Measurements from ENCODE around the gene BDKRB2. TPM values are rescaled to one million over a fixed set of nuclear protein-coding genes. Genes with fewer than 3 reads are reported as not detected.

The BDKRB2 gene
- total and polyA plus RNA-seq, 10 donors = 0.02 to 0.57 (median 0.13) TPM; not detected in 3

GRCh38 chr14:96277890-96278289 is 73.3 kb downstream of the BDKRB2 start:
- intact Hi-C loops (cut with DNase I; ENCODE audit: low total_unique reads) = loop anchor here (5.0 to 10.0 kb wide), 2 partner anchors 176 to 713 kb away; no protein-coding TSS in a partner anchor
- WGBS, 5 donors = 96 to 100% (median 98%) methylated on average over 1 of the region's 1 CpG
- H3K36me3 ChIP-seq = peaks cover 0 to 29% (median 6%) of the 10 kb centered on the region in 6 donors
- TF ChIP-seq POLR2AphosphoS5 (IDR thresholded peaks at IDR 0.05) = no peak
- TF ChIP-seq, protein P1, sequence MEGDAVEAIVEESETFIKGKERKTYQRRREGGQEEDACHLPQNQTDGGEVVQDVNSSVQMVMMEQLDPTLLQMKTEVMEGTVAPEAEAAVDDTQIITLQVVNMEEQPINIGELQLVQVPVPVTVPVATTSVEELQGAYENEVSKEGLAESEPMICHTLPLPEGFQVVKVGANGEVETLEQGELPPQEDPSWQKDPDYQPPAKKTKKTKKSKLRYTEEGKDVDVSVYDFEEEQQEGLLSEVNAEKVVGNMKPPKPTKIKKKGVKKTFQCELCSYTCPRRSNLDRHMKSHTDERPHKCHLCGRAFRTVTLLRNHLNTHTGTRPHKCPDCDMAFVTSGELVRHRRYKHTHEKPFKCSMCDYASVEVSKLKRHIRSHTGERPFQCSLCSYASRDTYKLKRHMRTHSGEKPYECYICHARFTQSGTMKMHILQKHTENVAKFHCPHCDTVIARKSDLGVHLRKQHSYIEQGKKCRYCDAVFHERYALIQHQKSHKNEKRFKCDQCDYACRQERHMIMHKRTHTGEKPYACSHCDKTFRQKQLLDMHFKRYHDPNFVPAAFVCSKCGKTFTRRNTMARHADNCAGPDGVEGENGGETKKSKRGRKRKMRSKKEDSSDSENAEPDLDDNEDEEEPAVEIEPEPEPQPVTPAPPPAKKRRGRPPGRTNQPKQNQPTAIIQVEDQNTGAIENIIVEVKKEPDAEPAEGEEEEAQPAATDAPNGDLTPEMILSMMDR (IDR thresholded peaks at IDR 0.05 in 8 of 11, conservative IDR thresholded peaks at IDR 0.05 in 3 of 11) = no peak
- TF ChIP-seq POLR2A (IDR thresholded peaks at IDR 0.05) = no peak
- peaks cover 0 to 18% (median 15%) of the 10 kb centered on the region in 8 donors for H3K9me3 ChIP-seq
- no peaks in the 10 kb centered on the region for H3K27me3 ChIP-seq (replicated peaks in 1 of 7)
- H3K4me3 ChIP-seq = no peak overlapping the region
- DNase-seq = no peak
- no peak overlapping the region for H3K27ac ChIP-seq
- peaks cover 0 to 12% (median 8%) of the 10 kb centered on the region in 6 donors for H3K4me1 ChIP-seq

DNA sequence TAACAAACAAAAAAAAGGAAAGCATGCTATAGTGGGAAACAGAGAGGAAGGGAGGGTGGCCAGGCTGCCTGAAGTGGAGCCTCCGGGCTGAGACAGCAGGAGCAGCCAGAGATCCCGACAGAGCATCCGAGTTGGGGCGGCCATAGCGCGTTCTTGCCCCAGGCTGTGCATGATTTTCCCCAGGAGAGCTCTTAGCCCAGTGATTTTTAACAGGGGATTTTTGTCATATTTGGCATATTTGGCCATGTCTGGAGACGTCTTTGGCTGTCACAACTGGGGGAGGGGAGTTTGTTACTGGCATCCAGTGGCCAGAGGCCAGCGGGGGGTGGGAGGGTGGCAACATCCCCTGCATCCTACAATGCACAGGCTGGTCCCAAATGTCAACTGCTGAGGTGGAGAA is 74.9 kb downstream of the BDKRB2 start:
- Histone ChIP-seq H3K9me3 (peaks cover 0 to 18% (median 15%) of the 10 kb centered on the region in 8 donors), H3K36me3 (peaks cover 0 to 46% (median 18%) of the 10 kb centered on the region in 6 donors), H3K4me3 (no peak overlapping the region), H3K27me3 (replicated peaks in 1 of 7) (no peaks in the 10 kb centered on the region), H3K27ac (no peak overlapping the region), H3K4me1 (peaks cover 0 to 12% (median 8%) of the 10 kb centered on the region in 6 donors)
- no peak for TF ChIP-seq POLR2AphosphoS5 (IDR thresholded peaks at IDR 0.05)
- TF ChIP-seq, protein P1 (IDR thresholded peaks at IDR 0.05 in 8 of 11, conservative IDR thresholded peaks at IDR 0.05 in 3 of 11) = no peak
- 83 to 90% (median 88%) methylated on average over 8 of the region's 8 CpGs for WGBS, 5 donors
- intact Hi-C loops (cut with DNase I; ENCODE audit: low total_unique reads) = loop anchor here (5.0 to 10.0 kb wide), 2 partner anchors 177 to 715 kb away; no protein-coding TSS in a partner anchor
- DNase-seq = no peak

DNA sequence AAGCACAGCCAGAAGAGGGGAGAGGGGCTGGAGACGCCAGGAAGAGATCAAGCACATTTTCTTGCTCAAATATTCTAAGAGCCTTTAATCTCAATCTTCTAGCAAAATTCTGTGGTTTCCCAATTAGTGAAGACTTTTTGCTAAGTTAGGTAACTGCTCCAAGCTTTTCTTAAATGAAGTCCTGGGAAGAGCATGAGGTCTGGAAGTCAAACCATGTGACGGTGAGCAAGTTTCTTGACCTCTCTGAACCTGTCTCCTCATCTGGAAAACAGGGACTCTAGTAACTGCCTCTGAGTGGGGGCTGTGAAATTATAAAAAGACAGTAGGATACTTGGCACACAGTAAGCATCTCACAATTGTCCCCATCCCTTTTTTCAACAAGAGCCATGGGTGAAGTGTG is 75.5 kb downstream of the BDKRB2 start:
- peaks cover 0 to 51% (median 21%) of the 10 kb centered on the region in 6 donors for H3K36me3 ChIP-seq
- H3K27ac ChIP-seq = no peak overlapping the region
- no peaks in the 10 kb centered on the region for H3K27me3 ChIP-seq (replicated peaks in 1 of 7)
- WGBS, 5 donors = 90 to 96% (median 91%) methylated on average over 2 of the region's 2 CpGs
- peaks cover 0 to 18% (median 15%) of the 10 kb centered on the region in 8 donors for H3K9me3 ChIP-seq
- intact Hi-C loops (cut with DNase I; ENCODE audit: low total_unique reads) = no loop called here
- H3K4me3 ChIP-seq = no peak overlapping the region
- TF ChIP-seq POLR2AphosphoS5 (IDR thresholded peaks at IDR 0.05) = no peak
- no peak for TF ChIP-seq POLR2A (IDR thresholded peaks at IDR 0.05)
- TF ChIP-seq, protein P1 (IDR thresholded peaks at IDR 0.05 in 8 of 11, conservative IDR thresholded peaks at IDR 0.05 in 3 of 11) = no peak
- DNase-seq = no peak
- peaks cover 0 to 10% (median 8%) of the 10 kb centered on the region in 6 donors for H3K4me1 ChIP-seq

DNA sequence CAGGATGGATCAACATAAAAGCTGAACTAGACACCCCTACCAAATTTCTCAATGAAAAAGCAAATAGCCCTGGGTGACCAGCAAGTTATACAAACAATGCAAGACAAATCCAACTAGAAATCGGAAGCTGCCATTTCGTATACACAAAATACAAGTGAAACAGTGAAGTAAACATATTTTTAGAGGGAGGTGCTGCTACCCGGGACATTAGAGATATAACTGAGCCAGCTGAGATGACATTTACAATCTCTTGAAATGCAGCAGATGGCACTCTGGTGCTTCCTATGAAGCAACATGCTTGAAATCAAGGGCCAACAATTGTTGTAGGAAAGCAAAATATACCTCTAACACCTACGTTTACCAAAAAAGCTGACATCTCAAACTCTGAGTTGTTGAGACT is 76.8 kb downstream of the BDKRB2 start:
- Histone ChIP-seq H3K9me3 (peaks cover 0 to 18% (median 15%) of the 10 kb centered on the region in 8 donors), H3K27ac (no peak overlapping the region), H3K4me1 (no peaks in the 10 kb centered on the region), H3K36me3 (peaks cover 0 to 65% (median 30%) of the 10 kb centered on the region in 6 donors), H3K4me3 (no peak overlapping the region), H3K27me3 (replicated peaks in 1 of 7) (no peaks in the 10 kb centered on the region)
- WGBS, 5 donors = 78 to 85% (median 81%) methylated on average over 4 of the region's 4 CpGs
- TF ChIP-seq, protein P1 (IDR thresholded peaks at IDR 0.05 in 8 of 11, conservative IDR thresholded peaks at IDR 0.05 in 3 of 11) = no peak
- TF ChIP-seq POLR2AphosphoS5 (IDR thresholded peaks at IDR 0.05) = no peak
- DNase-seq = no peak
- intact Hi-C loops (cut with DNase I; ENCODE audit: low total_unique reads) = no loop called here

All from spleen (tissue), 11 donors.